Calu3 (cell line): ENCODE results near the gene CNGA4. TPM values are rescaled to one million over a fixed set of nuclear protein-coding genes. Genes with fewer than 3 reads are reported as not detected.

ENCODE experiments used
- BruUV-seq: library from RNA; stranded (reverse); fragments of 400-500 nt; replicated peaks from 2 replicates; lab custom pipeline; 2021; lab: Mats Ljungman, UMichigan
- CTCF ChIA-PET: fragments of 300-600 bp; sonication (Branson Sonifier 250); formaldehyde crosslinking; loops from one replicate; lab custom pipeline; 2022; ENCODE audit warnings: antibody characterized with exemption; lab: Charles Lee
- DNase-seq: peaks from one replicate; pipeline ENCODE4 v3.0.0; 2022
- H3K27ac Mint-ChIP-seq: one replicate; pipeline ENCODE4 v1.8.0; 2022; ENCODE audit warnings: mixed read lengths; ENCODE audit not compliant: unreplicated experiment
- H3K27me3 Mint-ChIP-seq: one replicate; pipeline ENCODE4 v1.8.0; 2022; ENCODE audit warnings: mixed read lengths; ENCODE audit not compliant: unreplicated experiment
- H3K36me3 Mint-ChIP-seq: one replicate; pipeline ENCODE4 v1.8.0; 2022; ENCODE audit warnings: mild to moderate bottlenecking, moderate library complexity, mixed read lengths; ENCODE audit not compliant: insufficient read depth, unreplicated experiment
- H3K4me1 Mint-ChIP-seq: one replicate; pipeline ENCODE4 v1.8.0; 2022; ENCODE audit warnings: mild to moderate bottlenecking, low read depth, mixed read lengths; ENCODE audit not compliant: unreplicated experiment
- H3K4me3 Mint-ChIP-seq: one replicate; pipeline ENCODE4 v1.8.0; 2022; ENCODE audit warnings: mild to moderate bottlenecking, low read depth, moderate library complexity, mixed read lengths; ENCODE audit not compliant: unreplicated experiment
- H3K9me3 Mint-ChIP-seq: one replicate; pipeline ENCODE4 v1.8.0; 2022; ENCODE audit warnings: low read depth, mixed read lengths; ENCODE audit not compliant: unreplicated experiment
- intact Hi-C: fragments of 100-400 bp; cut with micrococcal nuclease; formaldehyde crosslinking; loops from one replicate; pipeline ENCODE4 v1.10.0; 2022; ENCODE audit not compliant: unreplicated experiment
- total RNA-seq: library from RNA; stranded (reverse); gene quantifications from 2 replicates; pipeline ENCODE4 v1.2.3, GENCODE V29; 2022
- TF ChIP-seq, protein P1 (sequence below): fragments of 200-600 bp; IDR thresholded peaks from one replicate; pipeline ENCODE4 v1.8.0; 2022; ENCODE audit warnings: antibody characterized with exemption; ENCODE audit not compliant: unreplicated experiment

CNGA4 gene
- total RNA-seq, 1 experiment from 2014 or later = not detected

DNA sequence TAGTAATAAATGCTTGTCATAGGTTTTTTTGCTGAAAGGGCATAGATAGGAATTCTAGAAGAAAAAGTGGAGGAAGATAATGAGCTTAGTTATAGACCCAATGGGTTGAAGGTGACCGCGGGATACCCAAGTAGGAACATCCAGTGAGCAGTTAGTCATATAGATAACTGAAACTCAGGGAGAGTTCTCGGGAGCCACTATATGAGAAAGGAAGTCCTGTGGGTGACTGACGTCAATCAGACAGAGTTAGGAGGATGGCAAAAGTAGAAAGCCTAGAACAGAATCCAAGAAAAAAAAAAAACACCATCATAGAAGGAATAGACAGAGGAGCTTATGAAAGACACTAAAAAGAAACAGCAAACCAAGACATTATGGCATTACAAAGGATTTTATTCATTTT is 1.6 kb upstream of the CNGA4 start:
- intact Hi-C loops = no loop called here
- Mint-ChIP-seq H3K4me1 (peaks cover 13% of the 10 kb centered on the region), H3K9me3 (no peaks in the 10 kb centered on the region), H3K4me3 (no peak overlapping the region), H3K36me3 (peaks cover 23% of the 10 kb centered on the region), H3K27me3 (peaks cover 14% of the 10 kb centered on the region), H3K27ac (no peak overlapping the region)
- CTCF ChIA-PET = interaction anchor here (1.2 to 1.3 kb wide), 2 partner anchors 13 to 14 kb away, joined by 3 to 4 read pairs; no protein-coding TSS in a partner anchor
- no TSS peak for BruUV-seq
- TF ChIP-seq, protein P1, sequence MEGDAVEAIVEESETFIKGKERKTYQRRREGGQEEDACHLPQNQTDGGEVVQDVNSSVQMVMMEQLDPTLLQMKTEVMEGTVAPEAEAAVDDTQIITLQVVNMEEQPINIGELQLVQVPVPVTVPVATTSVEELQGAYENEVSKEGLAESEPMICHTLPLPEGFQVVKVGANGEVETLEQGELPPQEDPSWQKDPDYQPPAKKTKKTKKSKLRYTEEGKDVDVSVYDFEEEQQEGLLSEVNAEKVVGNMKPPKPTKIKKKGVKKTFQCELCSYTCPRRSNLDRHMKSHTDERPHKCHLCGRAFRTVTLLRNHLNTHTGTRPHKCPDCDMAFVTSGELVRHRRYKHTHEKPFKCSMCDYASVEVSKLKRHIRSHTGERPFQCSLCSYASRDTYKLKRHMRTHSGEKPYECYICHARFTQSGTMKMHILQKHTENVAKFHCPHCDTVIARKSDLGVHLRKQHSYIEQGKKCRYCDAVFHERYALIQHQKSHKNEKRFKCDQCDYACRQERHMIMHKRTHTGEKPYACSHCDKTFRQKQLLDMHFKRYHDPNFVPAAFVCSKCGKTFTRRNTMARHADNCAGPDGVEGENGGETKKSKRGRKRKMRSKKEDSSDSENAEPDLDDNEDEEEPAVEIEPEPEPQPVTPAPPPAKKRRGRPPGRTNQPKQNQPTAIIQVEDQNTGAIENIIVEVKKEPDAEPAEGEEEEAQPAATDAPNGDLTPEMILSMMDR = no peak
- DNase-seq = no peak

DNA sequence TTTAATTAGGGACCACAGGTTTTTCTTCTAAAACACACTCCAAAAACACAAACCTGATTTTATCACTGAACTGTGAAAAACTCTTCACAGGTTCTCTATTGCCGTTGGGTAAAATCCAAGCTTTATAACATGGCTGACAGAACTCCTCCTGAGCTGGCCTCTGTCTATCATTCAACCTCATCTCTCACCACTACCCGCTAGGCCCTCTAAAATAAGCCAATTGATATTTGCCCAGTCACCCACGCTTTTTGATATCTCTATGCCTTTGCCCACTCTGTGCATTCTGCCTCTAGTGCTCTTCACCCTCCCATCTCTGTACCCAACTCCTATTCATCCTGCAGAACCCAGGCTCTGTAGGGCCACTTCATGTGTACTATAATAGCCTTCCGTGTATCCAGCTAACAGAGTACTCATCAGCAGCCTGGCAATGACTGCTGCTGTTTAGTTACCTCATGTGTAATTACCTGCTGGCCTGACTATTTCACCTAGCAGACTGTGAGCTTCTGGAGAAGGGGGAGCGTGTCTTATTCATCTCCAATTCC is 1.1 kb upstream of the CNGA4 start:
- H3K9me3 Mint-ChIP-seq = no peaks in the 10 kb centered on the region
- BruUV-seq = no TSS peak
- H3K36me3 Mint-ChIP-seq = peaks cover 23% of the 10 kb centered on the region
- CTCF ChIA-PET = interaction anchor here (1.3 kb wide), 1 partner anchor 13 kb away, joined by 4 read pairs; no protein-coding TSS in a partner anchor
- DNase-seq = no peak
- peaks cover 8% of the 10 kb centered on the region for H3K4me1 Mint-ChIP-seq
- no peak overlapping the region for H3K4me3 Mint-ChIP-seq
- TF ChIP-seq, protein P1 = no peak
- intact Hi-C loops = no loop called here
- no peak overlapping the region for H3K27ac Mint-ChIP-seq
- H3K27me3 Mint-ChIP-seq = peaks cover 19% of the 10 kb centered on the region

DNA sequence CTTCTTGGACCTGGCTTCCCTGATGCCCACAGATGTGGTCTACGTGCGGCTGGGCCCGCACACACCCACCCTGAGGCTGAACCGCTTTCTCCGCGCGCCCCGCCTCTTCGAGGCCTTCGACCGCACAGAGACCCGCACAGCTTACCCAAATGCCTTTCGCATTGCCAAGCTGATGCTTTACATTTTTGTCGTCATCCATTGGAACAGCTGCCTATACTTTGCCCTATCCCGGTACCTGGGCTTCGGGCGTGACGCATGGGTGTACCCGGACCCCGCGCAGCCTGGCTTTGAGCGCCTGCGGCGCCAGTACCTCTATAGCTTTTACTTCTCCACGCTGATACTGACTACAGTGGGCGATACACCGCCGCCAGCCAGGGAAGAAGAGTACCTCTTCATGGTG is 1.2 kb downstream of the CNGA4 start:
- Mint-ChIP-seq H3K9me3 (no peaks in the 10 kb centered on the region), H3K27ac (no peak overlapping the region), H3K4me1 (no peaks in the 10 kb centered on the region), H3K4me3 (no peak overlapping the region), H3K27me3 (peaks cover 42% of the 10 kb centered on the region), H3K36me3 (peaks cover 4% of the 10 kb centered on the region)
- no peak for DNase-seq
- intact Hi-C loops = no loop called here
- TF ChIP-seq, protein P1 = no peak
- CTCF ChIA-PET = no interaction called here
- no TSS peak for BruUV-seq

DNA sequence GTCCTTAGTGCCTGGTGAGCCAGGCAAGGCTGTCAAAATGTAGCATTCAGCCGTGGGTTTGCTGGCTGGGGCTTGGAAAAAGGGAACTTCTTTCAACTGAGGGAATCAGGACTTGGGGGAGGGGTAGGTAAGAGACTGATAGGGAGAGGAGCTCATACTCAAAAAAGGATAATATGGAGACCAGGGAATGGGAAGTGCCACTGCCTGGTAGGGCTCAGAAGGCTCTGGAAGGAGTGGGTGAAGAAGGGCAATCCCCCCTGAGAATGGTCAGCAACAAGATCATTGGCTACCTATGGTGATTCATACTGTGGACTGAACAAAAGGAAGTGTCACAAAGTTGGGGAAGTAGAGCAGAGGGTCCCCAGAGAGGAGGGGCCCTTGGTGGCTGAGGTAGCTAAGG is 1.9 kb downstream of the CNGA4 start:
- TF ChIP-seq, protein P1 = no peak
- Mint-ChIP-seq H3K4me1 (no peaks in the 10 kb centered on the region), H3K27me3 (peaks cover 49% of the 10 kb centered on the region), H3K9me3 (no peaks in the 10 kb centered on the region), H3K36me3 (no peaks in the 10 kb centered on the region), H3K4me3 (no peak overlapping the region), H3K27ac (no peak overlapping the region)
- intact Hi-C loops = no loop called here
- BruUV-seq = no TSS peak
- DNase-seq = no peak
- CTCF ChIA-PET = no interaction called here
